CD14-positive monocyte (primary cell): ENCODE measurements around the gene FOXM1. TPM values are rescaled to one million over a fixed set of nuclear protein-coding genes. Genes with fewer than 3 reads are reported as not detected.

ENCODE experiments used
- DNase-seq, 3 donors: peaks; one replicate each; pipeline ENCODE4 v3.0.0-alpha.2; 2011 to 2022
- H2AFZ ChIP-seq: 2 replicates; pipeline ENCODE4 v1.6.0; 2012; ENCODE audit warnings: mild to moderate bottlenecking, low read depth, low read length, inconsistent platforms; ENCODE audit not compliant: insufficient read depth, poor library complexity, severe bottlenecking
- H3K27ac ChIP-seq, 2 donors: 1 replicate in 1 of 2; 2 replicates in 1 of 2; pipeline ENCODE4 v1.5.1; 2012 to 2013; ENCODE audit warnings: low read length in 2 of 2, control low read depth in 1 of 2, inconsistent platforms in 1 of 2, low read depth in 1 of 2, mild to moderate bottlenecking in 1 of 2
- H3K27me3 ChIP-seq, 2 donors: one replicate each; pipeline versions ENCODE4 v1.6.0 to v1.6.1; 2011 to 2013; ENCODE audit warnings: low read length in 2 of 2; ENCODE audit not compliant: control insufficient read depth in 2 of 2, insufficient read depth in 2 of 2
- H3K36me3 ChIP-seq, 2 donors: replicated peaks in 1 of 2; 1 replicate in 1 of 2; 2 replicates in 1 of 2; pipeline versions ENCODE4 v1.5.1 to v1.6.1; 2012 to 2013; ENCODE audit warnings: low read length in 2 of 2, control low read depth in 1 of 2, inconsistent platforms in 1 of 2, mild to moderate bottlenecking in 1 of 2; ENCODE audit not compliant: insufficient read depth in 2 of 2, control insufficient read depth in 1 of 2
- H3K4me1 ChIP-seq, 2 donors: 1 replicate in 1 of 2; 2 replicates in 1 of 2; pipeline versions ENCODE4 v1.5.1 to v1.6.1; 2012 to 2013; ENCODE audit warnings: low read length in 2 of 2, control low read depth in 1 of 2, inconsistent platforms in 1 of 2, mild to moderate bottlenecking in 1 of 2, moderate library complexity in 1 of 2; ENCODE audit not compliant: insufficient read depth in 2 of 2, control insufficient read depth in 1 of 2
- H3K4me2 ChIP-seq: replicated peaks from 2 replicates; pipeline ENCODE3; 2012; ENCODE audit warnings: low read length, moderate library complexity, mild to moderate bottlenecking; ENCODE audit not compliant: poor library complexity, severe bottlenecking; ENCODE audit errors: extremely low read depth
- H3K4me3 ChIP-seq, 3 experiments: fragments of 200-600 bp in 1 of 3; sonication (generic) in 1 of 3; replicated peaks in 1 of 3; 1 replicate in 2 of 3; 2 replicates in 1 of 3; pipeline ENCODE4 v1.5.1; 2011 to 2013; ENCODE audit warnings: low read length in 3 of 3, mild to moderate bottlenecking in 3 of 3, control low read depth in 2 of 3, low read depth in 2 of 3, inconsistent platforms in 1 of 3, moderate library complexity in 1 of 3
- H3K79me2 ChIP-seq: 2 replicates; pipeline ENCODE4 v1.6.0; 2012; ENCODE audit warnings: mild to moderate bottlenecking, control low read depth, inconsistent platforms, low read length, moderate library complexity; ENCODE audit not compliant: insufficient read depth
- H3K9ac ChIP-seq: 2 replicates; pipeline ENCODE4 v1.6.0; 2017; ENCODE audit warnings: low read length, mild to moderate bottlenecking; ENCODE audit not compliant: insufficient read depth, poor library complexity, severe bottlenecking
- H3K9me3 ChIP-seq, 2 donors: replicated peaks in 1 of 2; 1 replicate in 1 of 2; 2 replicates in 1 of 2; pipeline versions ENCODE4 v1.5.1 to v1.6.1; 2012 to 2013; ENCODE audit warnings: low read length in 2 of 2, control low read depth in 1 of 2; ENCODE audit not compliant: control insufficient read depth in 1 of 2, insufficient read depth in 1 of 2
- H4K20me1 ChIP-seq: 2 replicates; pipeline ENCODE4 v1.6.0; 2012; ENCODE audit warnings: mild to moderate bottlenecking, low read length, control low read depth, moderate library complexity; ENCODE audit not compliant: insufficient read depth
- H3K27ac Mint-ChIP-seq, 7 donors: one replicate each; pipeline ENCODE4 v1.8.0; 2020; ENCODE audit warnings: mild to moderate bottlenecking in 7 of 7, mixed read lengths in 7 of 7, moderate library complexity in 6 of 7, inconsistent platforms in 2 of 7
- H3K27me3 Mint-ChIP-seq, 3 donors: one replicate each; pipeline ENCODE4 v1.8.0; 2021 to 2022; ENCODE audit warnings: low read depth in 3 of 3, mild to moderate bottlenecking in 3 of 3, mixed read lengths in 3 of 3, moderate library complexity in 3 of 3, inconsistent platforms in 1 of 3
- H3K36me3 Mint-ChIP-seq, 2 donors: one replicate each; pipeline ENCODE4 v1.8.0; 2020; ENCODE audit warnings: mixed read lengths in 2 of 2, inconsistent platforms in 1 of 2, mild to moderate bottlenecking in 1 of 2
- H3K4me1 Mint-ChIP-seq: one replicate; pipeline ENCODE4 v1.8.0; 2020; ENCODE audit warnings: mild to moderate bottlenecking, mixed read lengths
- H3K4me3 Mint-ChIP-seq, 2 donors: one replicate each; pipeline ENCODE4 v1.8.0; 2020; ENCODE audit warnings: mild to moderate bottlenecking in 2 of 2, mixed read lengths in 2 of 2, moderate library complexity in 1 of 2
- H3K9me3 Mint-ChIP-seq, 7 donors: one replicate each; pipeline ENCODE4 v1.8.0; 2020 to 2022; ENCODE audit warnings: mixed read lengths in 7 of 7, mild to moderate bottlenecking in 6 of 7, moderate library complexity in 6 of 7, inconsistent platforms in 2 of 7
- CTCF ChIP-seq: fragments of 200-600 bp; IDR thresholded peaks from one replicate; pipeline ENCODE4 v1.8.0; 2022; ENCODE audit warnings: antibody characterized with exemption, mild to moderate bottlenecking
- WGBS: methylation state at CpG from one replicate; pipeline ENCODE4 v1.1.5; 2013; ENCODE audit warnings: missing lambda C conversion rate; ENCODE audit not compliant: insufficient coverage; 5-methylcytosine and 5-hydroxymethylcytosine counted together
- intact Hi-C, 2 donors: fragments of 100-400 bp; cut with micrococcal nuclease; formaldehyde crosslinking; loops; one replicate each; pipeline versions ENCODE4 v1.15.0 to v1.15.1; 2023
- polyA plus RNA-seq, 3 donors: library from polyadenylated mRNA; depleted of rRNA in 1 of 3; unstranded in 2 of 3; stranded (reverse) in 1 of 3; fragments of 300-500 nt in 2 of 3; fragments of >200 nt in 1 of 3; fragmentation: Illumina TruSeq in 2 of 3; gene quantifications; 1 replicate in 2 of 3; 2 replicates in 1 of 3; pipeline ENCODE4 v1.2.3, GENCODE V29; 2012 to 2021

FOXM1 gene
- polyA plus RNA-seq, 3 donors = 0.03 TPM; not detected in 2

- Mint-ChIP-seq H3K27me3 (peaks cover 1 to 9% (median 4%) of the 10 kb centered on the region in 3 donors), H3K27ac (peak overlapping the region in 2 of 7 donors; percentile 39 to 41), H3K9me3 (peaks cover 0 to 2% (median 0%) of the 10 kb centered on the region in 7 donors), H3K4me1 (peaks cover 18% of the 10 kb centered on the region), H3K36me3 (peaks cover 32 to 43% of the 10 kb centered on the region in 2 donors), H3K4me3 (no peak overlapping the region)
- no peak overlapping the region for H3K27ac ChIP-seq
- H3K4me3 ChIP-seq = no peak overlapping the region
- H3K4me1 ChIP-seq = no peaks in the 10 kb centered on the region
- intact Hi-C loops = no loop called here
- WGBS = 57% methylated on average over 1 of the region's 4 CpGs
- no peak overlapping the region for H2AFZ ChIP-seq
- H3K27me3 ChIP-seq = peaks cover 0 to 4% of the 10 kb centered on the region in 2 donors
- no peaks in the 10 kb centered on the region for H4K20me1 ChIP-seq
- H3K4me2 ChIP-seq = no peak overlapping the region
- H3K36me3 ChIP-seq = peaks cover 2 to 29% of the 10 kb centered on the region in 2 donors
- TF ChIP-seq CTCF = no peak
- H3K79me2 ChIP-seq = no peaks in the 10 kb centered on the region
- no peaks in the 10 kb centered on the region for H3K9me3 ChIP-seq
- H3K9ac ChIP-seq = no peak overlapping the region
- no peak for DNase-seq
Measured at GRCh38 chr12:2835691-2836403, 41.1 kb downstream of the FOXM1 start.

GRCh38 chr12:2834581-2835491 is 42.1 kb downstream of the FOXM1 start, which contains the start of gene NRIP2:
TSS of gene NRIP2 (minus strand) at chr12:2835035. CDS start at chr12:2834983, 52 bp downstream.
- no peak within 1 kb of the TSS for H3K9ac ChIP-seq
- no peaks in the 10 kb centered on the region for H3K79me2 ChIP-seq
- peaks cover 0 to 4% of the 10 kb centered on the region in 2 donors for H3K27me3 ChIP-seq
- Mint-ChIP-seq H3K36me3 (peaks cover 36 to 47% of the 10 kb centered on the region in 2 donors), H3K27ac (peak within 1 kb of the TSS in 2 of 7 donors; percentile 5), H3K4me1 (peaks cover 17% of the 10 kb centered on the region), H3K4me3 (peak within 1 kb of the TSS in 1 of 2 donors; percentile 63), H3K27me3 (peaks cover 1 to 9% (median 4%) of the 10 kb centered on the region in 3 donors), H3K9me3 (peaks cover 0 to 2% (median 0%) of the 10 kb centered on the region in 7 donors)
- no peaks in the 10 kb centered on the region for H3K4me1 ChIP-seq
- H3K4me2 ChIP-seq = no peak within 1 kb of the TSS
- no peak within 1 kb of the TSS for H3K27ac ChIP-seq
- H3K36me3 ChIP-seq = peaks cover 2 to 39% of the 10 kb centered on the region in 2 donors
- intact Hi-C loops = no loop called here
- WGBS = 53% methylated on average over 25 of the region's 32 CpGs
- H4K20me1 ChIP-seq = no peaks in the 10 kb centered on the region
- H2AFZ ChIP-seq = no peak within 1 kb of the TSS
- H3K4me3 ChIP-seq = no peak within 1 kb of the TSS
- no peaks in the 10 kb centered on the region for H3K9me3 ChIP-seq
- no peak for TF ChIP-seq CTCF
- DNase-seq = no peak
